Epithelial cell of proximal tubule (primary cell): Measurements from ENCODE around the gene ADCK1. TPM values are rescaled to one million over a fixed set of nuclear protein-coding genes. Genes with fewer than 3 reads are reported as not detected.

Experiments
- DNase-seq: peaks from one replicate; pipeline ENCODE4 v3.0.0-alpha.2; 2011; ENCODE audit warnings: low read depth
- H3K4me3 ChIP-seq: 2 replicates; pipeline ENCODE4 v1.5.1; 2011; ENCODE audit warnings: low read depth, mild to moderate bottlenecking, low read length
- total RNA-seq: library from RNA; depleted of rRNA; stranded (reverse); fragments of >200 nt; gene quantifications from 2 replicates; pipeline ENCODE4 v1.2.3, GENCODE V29; 2015
- TF ChIP-seq, protein P1 (sequence below): conservative IDR thresholded peaks from 2 replicates; pipeline ENCODE4 v1.5.1; 2012; ENCODE audit warnings: low read depth, mild to moderate bottlenecking, low read length

The ADCK1 gene
- total RNA-seq, 1 donor from 2014 or later, result 4.3 TPM

DNA sequence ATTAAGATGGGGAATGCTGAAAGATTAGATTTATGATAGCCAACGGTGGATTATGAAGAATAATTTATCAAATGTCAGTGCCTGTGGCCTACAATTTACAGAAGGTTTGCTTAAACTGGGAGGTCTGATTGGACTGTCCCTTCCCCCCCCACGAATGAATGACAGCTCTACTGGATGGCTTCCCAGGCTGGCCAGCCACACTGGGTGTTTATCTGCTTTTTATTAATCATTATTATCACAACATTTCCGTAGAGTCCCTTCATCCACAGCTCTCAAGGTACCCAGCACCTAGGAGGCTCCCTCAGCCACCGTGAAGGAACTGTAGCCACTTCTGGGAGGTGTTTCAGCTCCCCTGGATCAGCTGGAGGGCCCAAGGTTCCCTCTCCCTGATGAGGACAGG, 78.9 kb downstream of the ADCK1 start:
- TF ChIP-seq, protein P1, sequence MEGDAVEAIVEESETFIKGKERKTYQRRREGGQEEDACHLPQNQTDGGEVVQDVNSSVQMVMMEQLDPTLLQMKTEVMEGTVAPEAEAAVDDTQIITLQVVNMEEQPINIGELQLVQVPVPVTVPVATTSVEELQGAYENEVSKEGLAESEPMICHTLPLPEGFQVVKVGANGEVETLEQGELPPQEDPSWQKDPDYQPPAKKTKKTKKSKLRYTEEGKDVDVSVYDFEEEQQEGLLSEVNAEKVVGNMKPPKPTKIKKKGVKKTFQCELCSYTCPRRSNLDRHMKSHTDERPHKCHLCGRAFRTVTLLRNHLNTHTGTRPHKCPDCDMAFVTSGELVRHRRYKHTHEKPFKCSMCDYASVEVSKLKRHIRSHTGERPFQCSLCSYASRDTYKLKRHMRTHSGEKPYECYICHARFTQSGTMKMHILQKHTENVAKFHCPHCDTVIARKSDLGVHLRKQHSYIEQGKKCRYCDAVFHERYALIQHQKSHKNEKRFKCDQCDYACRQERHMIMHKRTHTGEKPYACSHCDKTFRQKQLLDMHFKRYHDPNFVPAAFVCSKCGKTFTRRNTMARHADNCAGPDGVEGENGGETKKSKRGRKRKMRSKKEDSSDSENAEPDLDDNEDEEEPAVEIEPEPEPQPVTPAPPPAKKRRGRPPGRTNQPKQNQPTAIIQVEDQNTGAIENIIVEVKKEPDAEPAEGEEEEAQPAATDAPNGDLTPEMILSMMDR, result no peak
- H3K4me3 ChIP-seq, result no peak overlapping the region
- DNase-seq, result no peak

DNA sequence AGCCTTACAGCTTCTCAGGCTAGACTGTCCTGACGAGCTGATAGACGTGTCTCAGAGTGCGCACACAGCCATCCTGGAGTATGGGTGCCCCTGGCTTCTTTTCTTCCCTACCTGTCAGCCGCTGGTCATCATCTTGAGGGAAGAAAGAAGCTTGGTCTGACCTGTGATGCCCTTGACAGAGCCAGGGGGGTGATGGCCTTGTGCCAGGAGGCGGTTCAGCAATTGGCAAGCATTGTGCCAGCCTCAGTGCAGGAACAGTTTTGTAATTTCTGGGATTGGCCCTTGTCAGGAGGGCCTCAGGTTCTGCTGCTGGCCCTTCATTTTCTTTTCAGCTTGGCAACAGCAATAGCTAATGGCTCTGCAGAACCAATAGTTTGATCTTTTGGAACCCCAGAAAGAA, 80.1 kb downstream of the ADCK1 start:
- no peak for DNase-seq
- TF ChIP-seq, protein P1, result no peak
- no peak overlapping the region for H3K4me3 ChIP-seq

DNA sequence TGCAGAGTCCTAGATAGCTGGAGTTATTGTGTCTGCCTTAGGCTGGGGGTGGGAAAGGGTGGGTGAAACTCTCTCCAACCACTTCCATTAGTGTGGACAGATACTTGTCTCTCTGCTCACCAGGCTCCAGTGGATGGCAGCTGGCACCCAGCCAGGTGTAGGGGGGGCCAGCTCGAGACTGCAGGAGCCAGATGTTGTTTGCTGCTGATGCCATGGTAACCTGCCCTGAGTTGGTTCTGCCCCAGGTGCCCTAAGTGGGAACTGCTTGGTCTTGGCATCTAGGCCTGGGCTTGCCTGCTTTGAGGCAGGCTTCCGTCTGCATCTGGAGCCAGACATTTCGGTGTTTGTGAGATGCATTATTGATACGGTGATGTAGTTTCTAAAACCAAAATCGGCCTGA, 82.2 kb downstream of the ADCK1 start:
- no peak overlapping the region for H3K4me3 ChIP-seq
- DNase-seq, result no peak
- TF ChIP-seq, protein P1, result no peak

DNA sequence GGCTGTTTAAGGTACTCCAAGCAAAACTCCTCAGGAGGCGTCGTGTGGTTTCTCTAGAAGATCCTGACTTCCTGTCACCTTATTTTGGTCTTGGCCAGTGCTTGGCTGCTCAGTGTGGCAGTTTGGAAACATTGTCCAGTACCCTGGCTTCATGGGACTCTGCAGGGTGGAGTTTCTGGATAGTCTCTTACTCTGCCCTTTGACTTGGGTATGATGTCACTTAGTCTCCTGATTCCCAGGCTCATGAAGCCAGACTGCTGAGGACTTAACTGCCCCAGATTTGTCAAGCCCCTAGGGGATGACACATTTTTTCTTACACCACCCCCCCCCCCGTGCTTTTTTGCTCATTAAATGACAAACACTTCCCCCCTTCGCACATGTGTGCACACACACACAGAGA, 82.7 kb downstream of the ADCK1 start:
- H3K4me3 ChIP-seq, result no peak overlapping the region
- TF ChIP-seq, protein P1, result no peak
- no peak for DNase-seq

DNA sequence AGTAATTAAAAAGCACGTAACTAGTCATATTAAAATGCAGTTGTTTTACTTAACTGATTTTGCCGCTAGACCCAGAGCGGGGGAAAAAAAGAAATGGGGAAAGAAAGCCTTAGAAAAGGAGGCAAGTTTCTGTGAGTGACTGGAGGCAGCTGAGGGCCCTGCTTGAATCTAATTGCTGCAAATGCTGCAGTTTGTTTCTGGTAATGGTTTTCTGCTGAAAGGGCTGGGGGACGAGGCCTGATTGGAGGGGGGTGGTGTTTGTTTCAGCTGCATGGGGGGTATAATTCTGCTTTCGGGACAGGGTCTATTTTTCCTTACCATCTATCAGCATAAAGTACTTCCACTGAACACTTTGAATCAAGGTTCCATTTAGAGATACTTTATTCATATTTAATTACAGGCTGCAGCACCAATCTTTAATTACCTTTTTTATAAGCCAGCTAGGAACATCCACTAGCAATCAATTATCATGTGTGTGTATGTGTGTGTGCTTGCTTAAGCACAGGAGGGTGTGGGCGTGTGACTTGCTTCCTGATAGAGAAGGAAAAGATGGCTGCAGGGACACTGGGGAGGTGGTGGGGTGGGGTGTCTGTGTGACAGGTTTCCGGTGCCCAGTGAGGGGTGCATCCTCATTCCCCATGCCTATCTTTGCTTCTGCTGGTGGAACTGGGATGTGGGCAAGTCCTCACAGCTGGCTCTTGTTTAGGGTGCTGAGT, 83.4 kb downstream of the ADCK1 start:
- TF ChIP-seq, protein P1, result no peak
- no peak for DNase-seq
- H3K4me3 ChIP-seq, result no peak overlapping the region

DNA sequence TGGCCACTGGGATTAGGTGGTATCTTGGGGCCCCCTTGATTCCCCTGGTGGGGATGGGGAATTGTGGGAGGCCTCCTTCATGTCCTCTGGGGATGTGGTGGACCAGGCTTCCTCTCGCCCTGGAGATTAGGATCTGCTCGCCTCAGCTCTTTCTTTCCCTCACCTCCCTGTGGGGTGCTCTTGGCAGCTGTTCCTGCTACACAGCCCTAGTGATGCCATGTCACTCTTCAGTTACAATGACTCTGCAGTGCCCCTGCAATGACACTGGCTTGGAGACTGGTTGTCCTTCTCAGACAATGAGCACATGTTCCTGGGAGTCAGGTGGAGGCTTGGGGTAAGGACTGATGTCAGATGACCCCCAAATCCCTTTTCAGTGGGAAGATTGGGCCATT, 83.9 kb downstream of the ADCK1 start:
- H3K4me3 ChIP-seq, result no peak overlapping the region
- TF ChIP-seq, protein P1, result no peak
- no peak for DNase-seq

DNA sequence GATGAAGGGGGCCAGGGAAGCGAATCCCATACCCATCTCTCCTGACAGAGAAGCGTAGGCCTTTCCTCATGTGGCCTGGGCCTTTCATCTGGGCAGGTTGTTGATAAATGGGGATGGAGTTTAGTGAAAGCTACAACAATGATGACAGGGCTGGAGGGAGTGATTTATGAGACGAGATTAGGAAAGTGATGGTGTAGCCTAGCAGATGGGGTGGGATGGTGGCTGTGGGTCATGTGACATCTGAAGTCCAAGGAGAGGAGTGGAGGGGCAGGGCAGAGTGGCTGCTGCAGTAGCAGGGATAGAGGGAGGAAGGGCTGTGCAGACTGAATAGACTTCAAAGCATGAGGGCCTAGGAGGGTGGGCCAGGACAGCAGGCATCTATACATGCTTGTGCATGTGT, 85.5 kb downstream of the ADCK1 start:
- DNase-seq, result no peak
- no peak overlapping the region for H3K4me3 ChIP-seq
- TF ChIP-seq, protein P1, result no peak
